NCI-H446 (cell line): ENCODE measurements around the gene MSL3B.
"Not testable (repeated sequence)": the region's sequence is repeated elsewhere in the genome, so short reads cannot be mapped to it uniquely, and the experiment has no call there.

Experiments used
- DNase-seq, 2 experiments: peaks; one replicate each; lab custom pipeline; 2025; lab: John Stamatoyannopoulos, UW

MSL3B gene

GRCh38 chr2:233867993-233868532, at the start of gene MSL3B:
Gene MSL3B, minus strand, starts transcription at chr2:233868386.
- peak; percentile 46 to 78 for DNase-seq

GRCh38 chr2:233917116-233917515, 48.9 kb upstream of the MSL3B start, which contains the start of gene TRPM8:
Gene TRPM8, plus strand, starts transcription at chr2:233917373. Its CDS starts 9,165 bp downstream, at chr2:233926538.
- DNase-seq, result no peak

- DNase-seq, result no peak
Measured at GRCh38 chr2:233915128-233915527, 46.9 kb upstream of the MSL3B start.

DNA sequence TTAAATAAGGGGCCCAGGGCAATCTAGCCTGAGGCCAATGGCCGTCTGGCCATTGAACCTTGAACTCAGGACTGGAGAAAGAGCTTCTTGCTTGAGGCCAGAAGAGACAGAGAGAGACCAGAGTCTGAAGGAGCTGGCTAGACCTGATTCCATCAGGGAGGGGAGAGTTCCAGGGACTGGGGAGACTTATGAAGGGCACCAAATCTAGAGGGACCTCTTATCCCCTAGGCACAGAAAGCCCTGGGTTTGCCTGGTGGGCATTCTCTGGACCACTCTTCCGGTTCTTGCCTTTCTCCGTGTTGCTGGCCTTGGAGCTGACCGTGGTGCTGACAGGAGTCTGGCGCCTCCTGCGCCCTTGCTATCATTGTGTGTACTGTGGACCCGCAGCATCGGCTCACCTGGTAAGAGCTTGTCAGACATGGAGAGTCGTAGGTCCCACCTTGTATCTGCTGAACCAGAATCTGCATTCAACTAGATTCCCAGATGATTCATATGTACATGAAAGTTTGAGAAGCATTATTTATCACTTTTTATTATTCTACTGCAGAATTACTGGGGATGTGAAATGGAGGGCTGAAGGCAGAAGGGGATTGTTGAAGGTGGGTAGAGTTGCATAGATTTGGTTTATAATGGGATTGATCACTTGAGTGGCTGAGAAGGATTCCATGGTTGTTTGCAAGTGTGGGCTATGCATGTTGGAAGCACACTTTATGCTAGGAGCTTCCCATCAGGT, 44.7 kb upstream of the MSL3B start:
- DNase-seq, result no peak

- DNase-seq, result no peak
Measured at GRCh38 chr2:233907627-233908026, 39.4 kb upstream of the MSL3B start.

- DNase-seq, result no peak
Measured at GRCh38 chr2:233905945-233906344, 37.8 kb upstream of the MSL3B start.

- DNase-seq, result no peak
Measured at GRCh38 chr2:233901884-233902283, 33.7 kb upstream of the MSL3B start.

DNA sequence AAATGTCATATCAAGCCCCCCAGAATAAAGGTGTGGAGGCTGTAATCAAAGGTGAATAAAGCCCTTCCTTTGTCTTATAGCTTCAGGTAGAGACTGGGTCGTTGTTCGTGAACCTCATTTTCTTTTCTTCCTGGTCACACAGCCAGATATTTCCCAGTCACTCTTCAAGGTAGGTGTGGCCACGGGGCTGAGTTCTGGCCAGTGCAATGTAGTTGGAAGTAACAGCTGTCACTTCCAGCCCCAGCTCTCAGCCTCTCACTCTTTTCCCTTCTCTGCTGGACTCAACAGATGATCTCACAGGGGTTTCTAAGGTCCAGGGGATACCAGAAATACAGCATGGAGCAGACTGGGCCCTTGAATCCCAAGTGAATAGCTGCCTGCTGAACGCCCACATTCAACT, 33.2 kb upstream of the MSL3B start:
- no peak for DNase-seq

- not testable (repeated sequence) for DNase-seq
Measured at GRCh38 chr2:233896253-233896652, 28.1 kb upstream of the MSL3B start.

DNA sequence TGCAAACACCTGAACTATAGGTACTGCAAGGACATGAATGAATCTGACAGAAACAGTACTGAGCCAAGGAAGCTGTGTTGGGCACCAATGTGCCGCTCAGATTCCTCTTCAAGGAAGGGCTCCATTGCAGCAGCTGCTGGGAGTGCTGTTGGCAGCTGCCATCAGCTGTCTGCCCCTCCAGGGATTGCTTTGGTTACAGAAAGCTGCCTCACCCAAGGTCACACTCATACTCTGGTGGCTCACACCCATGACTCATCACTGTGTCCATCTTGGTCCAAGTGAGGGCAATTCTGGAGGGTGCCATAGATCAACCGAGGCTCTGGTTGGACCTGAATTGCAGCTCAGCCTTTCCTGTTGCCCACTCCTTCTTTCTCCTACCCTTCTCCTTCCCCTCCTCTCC, 24.6 kb upstream of the MSL3B start:
- DNase-seq, result no peak

DNA sequence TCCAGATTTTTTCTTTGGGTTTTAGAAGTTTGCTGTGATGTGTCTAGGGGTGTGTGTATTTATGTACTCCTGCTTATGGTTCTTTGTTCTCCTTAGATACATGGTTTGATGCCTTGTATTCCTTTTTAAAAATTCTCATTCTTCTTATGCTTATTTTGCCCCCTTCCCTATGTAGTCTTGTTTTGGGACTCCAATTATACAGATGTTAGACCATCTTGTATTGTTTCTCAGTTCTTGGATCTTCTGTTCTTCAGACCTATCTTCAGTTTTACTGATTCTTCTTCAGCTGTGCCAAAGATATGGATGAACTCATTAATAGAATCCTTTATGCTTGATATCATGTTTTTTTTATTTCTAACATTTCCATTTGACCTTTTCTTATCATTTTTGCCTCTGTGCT, 14.2 kb upstream of the MSL3B start:
- DNase-seq, result no peak

- DNase-seq, result peak in 1 of 2 experiments; percentile 23
Measured at GRCh38 chr2:233872125-233872524, 3.9 kb upstream of the MSL3B start.

GRCh38 chr2:233871432-233871831, 3.2 kb upstream of the MSL3B start:
- no peak for DNase-seq

DNA sequence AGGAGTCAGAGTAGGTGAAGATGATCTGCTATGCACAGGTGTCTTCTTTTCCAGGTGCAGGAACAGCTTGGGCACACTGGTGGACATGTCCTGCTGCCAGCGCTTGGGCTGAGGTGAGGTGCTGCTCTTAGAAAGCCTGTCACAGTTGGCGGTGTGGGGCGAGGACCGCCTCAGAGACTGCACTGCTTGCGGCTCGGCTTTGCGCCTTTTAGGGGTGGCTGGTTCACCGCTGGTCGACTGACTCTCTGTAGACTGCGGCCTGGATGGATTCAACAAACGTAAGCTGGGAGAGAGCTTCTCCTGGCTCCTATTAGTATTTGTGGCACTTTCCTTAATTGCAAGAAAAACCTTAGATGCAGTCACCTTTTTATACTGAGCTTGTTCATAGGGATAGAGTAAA, 1.7 kb downstream of the MSL3B start:
- DNase-seq, result no peak

DNA sequence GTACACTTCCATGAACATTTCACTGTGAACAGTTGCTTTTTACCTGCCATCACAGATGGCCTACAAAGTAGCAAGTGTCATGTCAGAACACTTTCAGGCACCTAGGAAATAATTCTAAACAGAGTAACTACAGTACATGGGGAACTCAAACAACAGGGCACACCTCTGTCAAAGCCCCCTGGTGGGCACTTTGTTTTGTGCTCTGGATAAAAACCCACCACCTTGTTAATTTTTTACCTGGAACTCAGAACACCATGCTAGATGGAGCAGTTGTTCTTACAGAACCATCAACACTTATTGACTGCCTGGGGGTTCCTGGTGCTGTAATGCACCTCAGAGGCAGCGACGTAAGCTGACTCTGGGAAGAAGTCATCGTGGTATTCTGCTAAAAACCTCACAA, 2.3 kb downstream of the MSL3B start:
- no peak for DNase-seq

GRCh38 chr2:233862261-233862768, 5.9 kb downstream of the MSL3B start:
- DNase-seq, result no peak

GRCh38 chr2:233858331-233858730, 9.9 kb downstream of the MSL3B start:
- DNase-seq, result no peak

DNA sequence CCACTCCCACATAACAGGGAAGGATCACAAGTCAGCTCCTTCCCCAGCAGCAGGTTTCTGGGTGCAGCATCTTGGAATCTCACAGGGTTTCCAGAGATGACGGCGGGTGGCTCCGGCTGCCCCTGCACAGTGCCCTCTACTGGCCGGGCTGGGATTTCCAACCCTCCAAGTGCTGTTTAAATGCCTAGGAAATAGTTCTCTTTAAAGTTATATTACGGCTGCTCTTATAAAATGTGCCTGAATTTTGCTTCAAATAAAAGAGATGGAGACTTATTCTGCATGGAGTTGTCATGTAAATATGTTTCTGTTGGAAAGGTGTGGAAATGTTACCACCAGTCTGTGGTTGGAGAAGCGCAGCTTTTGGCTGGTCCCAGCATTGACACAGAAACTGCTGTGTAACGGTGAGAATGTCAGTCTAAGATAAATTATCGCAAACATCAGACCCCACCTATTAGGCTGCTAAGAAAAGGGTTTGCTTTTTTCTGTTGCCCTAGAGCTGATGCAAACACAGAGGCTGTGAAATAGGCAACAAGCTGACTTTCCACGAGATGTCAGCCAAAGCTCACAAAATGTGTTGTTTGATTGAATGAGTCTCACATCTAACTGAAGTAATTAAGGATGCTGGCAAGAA, 10.6 kb downstream of the MSL3B start:
- DNase-seq, result peak in 1 of 2 experiments; percentile 13

DNA sequence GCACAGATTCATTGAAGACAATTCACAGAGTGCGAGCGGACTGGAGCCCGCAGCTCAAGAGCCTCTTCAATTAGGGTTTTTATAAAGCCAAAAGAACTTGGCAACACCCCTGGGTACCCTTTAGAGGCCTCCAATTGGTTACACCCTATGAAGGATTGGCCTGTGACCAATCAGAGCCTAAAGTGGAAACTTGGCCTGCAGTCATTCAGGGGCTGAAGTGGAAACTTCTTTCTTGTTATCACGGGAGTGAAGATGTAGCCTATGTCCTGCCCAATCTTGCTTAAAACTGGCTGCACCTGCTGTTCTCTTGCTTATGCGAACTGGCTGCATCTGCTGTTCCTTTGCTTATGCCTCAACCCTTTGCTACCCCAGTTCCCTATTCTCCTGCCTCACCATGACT, 12.0 kb downstream of the MSL3B start:
- no peak for DNase-seq

GRCh38 chr2:233855345-233855744, 12.8 kb downstream of the MSL3B start:
- no peak for DNase-seq

DNA sequence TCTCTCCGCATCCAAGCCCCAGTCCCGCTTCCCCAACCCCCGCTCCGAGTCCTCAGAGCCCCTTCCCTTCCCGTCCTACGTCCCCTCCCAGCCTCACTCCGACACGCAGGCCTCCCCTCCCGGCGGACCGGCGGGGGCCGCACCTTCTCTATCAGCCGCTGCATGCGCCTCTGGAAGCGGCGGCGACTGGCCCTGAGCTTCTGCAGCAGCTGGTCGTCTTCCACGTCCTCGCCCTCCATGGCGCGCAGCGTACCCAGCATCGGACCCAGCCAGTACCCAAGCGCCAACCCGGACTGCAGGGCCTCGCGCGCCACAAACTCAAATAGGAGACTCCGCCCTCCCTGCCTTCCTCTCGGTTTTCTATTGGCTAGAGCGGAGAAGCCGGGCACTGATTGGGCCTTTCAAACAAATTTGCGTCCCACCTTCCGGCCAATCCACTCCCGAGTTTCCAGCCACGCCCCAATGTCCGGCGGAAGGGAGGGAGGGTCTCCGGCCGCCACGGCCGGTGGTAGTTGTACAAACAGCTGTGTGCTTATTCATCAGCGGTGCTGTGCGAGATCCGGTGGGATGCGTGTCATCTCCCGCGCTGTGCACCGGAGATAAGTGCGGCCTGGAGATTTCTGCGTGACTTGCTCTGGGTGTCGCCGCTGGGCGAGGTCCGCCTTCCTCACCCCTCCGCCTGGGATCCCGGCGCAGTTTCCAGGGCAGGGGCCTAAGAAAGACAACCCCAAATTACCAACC, 13.8 kb downstream of the MSL3B start, which contains the start of gene HJURP:
Gene HJURP, minus strand, starts transcription at position 295 of the 741 bp plus-strand sequence. Its CDS starts 35 bp downstream, at position 260.
- peak; percentile 89 to 94 for DNase-seq

DNA sequence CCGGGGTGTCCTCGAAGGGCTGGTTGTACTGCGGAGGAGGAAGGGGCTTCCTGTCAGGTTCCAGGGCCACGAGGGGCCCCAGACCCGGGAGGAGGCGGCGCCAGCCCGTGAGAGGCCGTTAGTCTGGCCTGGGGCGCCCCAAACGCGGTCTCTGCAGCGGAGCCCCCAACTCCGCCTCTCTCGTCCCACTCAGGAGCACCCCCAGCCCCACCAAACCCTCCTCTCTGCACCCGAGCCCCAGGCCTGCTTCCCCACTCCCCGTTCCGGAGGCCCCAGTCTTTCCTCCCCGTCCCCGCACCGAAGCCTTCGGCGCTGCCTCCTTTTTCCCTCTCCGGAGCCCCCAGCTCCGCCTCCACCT, 14.3 kb downstream of the MSL3B start:
- no peak for DNase-seq
